NCI-H446 treated with DMSO at 0.1 percent for 48 hours (cell line): ENCODE results near the gene LSM12.

Source experiments
- DNase-seq: peaks from one replicate; lab custom pipeline; 2025; lab: John Stamatoyannopoulos, UW

The LSM12 gene

GRCh38 chr17:44095647-44096496, 29.4 kb upstream of the LSM12 start:
- peak; percentile 77 for DNase-seq

GRCh38 chr17:44095388-44095646, 28.8 kb upstream of the LSM12 start:
- DNase-seq = no peak

GRCh38 chr17:44094701-44095387, 28.4 kb upstream of the LSM12 start:
- no peak for DNase-seq

- DNase-seq = peak; percentile 31
Observed at GRCh38 chr17:44093231-44093900, 26.9 kb upstream of the LSM12 start.

GRCh38 chr17:44092051-44092450, 25.6 kb upstream of the LSM12 start:
- no peak for DNase-seq

GRCh38 chr17:44091200-44091997, 24.9 kb upstream of the LSM12 start:
- no peak for DNase-seq

GRCh38 chr17:44088254-44088653, 21.8 kb upstream of the LSM12 start:
- no peak for DNase-seq

- no peak for DNase-seq
Observed at GRCh38 chr17:44087319-44087718, 20.8 kb upstream of the LSM12 start.

GRCh38 chr17:44086364-44087311, 20.2 kb upstream of the LSM12 start:
- no peak for DNase-seq

GRCh38 chr17:44085908-44086307, 19.4 kb upstream of the LSM12 start:
- DNase-seq = no peak

- DNase-seq = no peak
Observed at GRCh38 chr17:44084921-44085320, 18.4 kb upstream of the LSM12 start.

- DNase-seq = no peak
Observed at GRCh38 chr17:44084131-44084538, 17.7 kb upstream of the LSM12 start.

- DNase-seq = no peak
Observed at GRCh38 chr17:44083250-44083849, 16.9 kb upstream of the LSM12 start.

GRCh38 chr17:44082256-44082927, 15.9 kb upstream of the LSM12 start:
- no peak for DNase-seq

GRCh38 chr17:44081681-44082080, 15.2 kb upstream of the LSM12 start:
- no peak for DNase-seq

GRCh38 chr17:44079877-44080821, 13.7 kb upstream of the LSM12 start:
- DNase-seq = no peak

GRCh38 chr17:44078412-44078811, 11.9 kb upstream of the LSM12 start:
- DNase-seq = no peak

- no peak for DNase-seq
Observed at GRCh38 chr17:44077595-44077909, 11.1 kb upstream of the LSM12 start.
